Upper lobe of left lung (tissue), 6 donors: ENCODE measurements around the gene ZNF408. TPM values are rescaled to one million over a fixed set of nuclear protein-coding genes. Genes with fewer than 3 reads are reported as not detected.

Source experiments
- ATAC-seq, 2 donors: fragments of 200-7000 bp; cut with Tn5 transposase; one replicate each; pipeline ENCODE4 v1.9.1; 2022; ENCODE audit warnings: mild to moderate bottlenecking in 2 of 2, moderate library complexity in 2 of 2; ENCODE audit not compliant: low FRiP score in 2 of 2
- DNase-seq, 2 donors: peaks; one replicate each; pipeline ENCODE4 v3.0.0-alpha.2; 2019 to 2020
- H3K27ac ChIP-seq, 4 donors: fragments of 200-600 bp; sonication (generic); one replicate each; pipeline ENCODE4 v1.5.1; 2016 to 2019
- H3K27me3 ChIP-seq, 4 donors: fragments of 200-600 bp; sonication (generic); one replicate each; pipeline ENCODE4 v1.5.1; 2017 to 2019
- H3K36me3 ChIP-seq, 4 donors: fragments of 200-600 bp; sonication (generic); one replicate each; pipeline ENCODE4 v1.5.1; 2016 to 2019
- H3K4me1 ChIP-seq, 4 donors: fragments of 200-600 bp; sonication (generic); one replicate each; pipeline ENCODE4 v1.5.1; 2018 to 2019
- H3K4me3 ChIP-seq, 4 donors: fragments of 200-600 bp; sonication (generic); one replicate each; pipeline ENCODE4 v1.5.1; 2017 to 2019; ENCODE audit warnings: mild to moderate bottlenecking in 2 of 4, moderate library complexity in 1 of 4
- H3K9me3 ChIP-seq, 4 donors: fragments of 200-600 bp; sonication (generic); one replicate each; pipeline ENCODE4 v1.5.1; 2018 to 2019
- EP300 ChIP-seq, 4 donors: sonication (generic); formaldehyde crosslinking; IDR thresholded peaks; one replicate each; pipeline ENCODE4 v1.5.1; 2017; ENCODE audit warnings: antibody characterized with exemption in 4 of 4, control low read depth in 2 of 4
- POLR2A ChIP-seq, 4 donors: fragments of 450-650 bp; IDR thresholded peaks; one replicate each; pipeline ENCODE4 v1.5.1; 2016 to 2017; ENCODE audit warnings: antibody characterized with exemption in 4 of 4, mild to moderate bottlenecking in 2 of 4
- POLR2AphosphoS5 ChIP-seq, 2 donors: sonication (generic); formaldehyde crosslinking; IDR thresholded peaks; one replicate each; pipeline ENCODE4 v1.5.1; 2017; ENCODE audit warnings: antibody characterized with exemption in 2 of 2
- WGBS, 2 donors: methylation state at CpG; one replicate each; pipeline ENCODE4 v1.1.5; 2017 to 2018; 5-methylcytosine and 5-hydroxymethylcytosine counted together
- total RNA-seq, 6 donors: library from RNA; depleted of rRNA in 4 of 6; stranded (reverse); fragments of >200 nt in 4 of 6; gene quantifications; one replicate each; pipeline versions ENCODE4 v1.1.0 to v1.2.1, GENCODE V29; 2016 to 2021
- TF ChIP-seq, protein P1 (sequence below), 6 experiments: fragments of 450-650 bp in 4 of 6; fragments of 200-600 bp in 2 of 6; sonication (generic) in 2 of 6; IDR thresholded peaks; one replicate each; pipeline ENCODE4 v1.5.1; 2016 to 2019; ENCODE audit warnings: antibody characterized with exemption in 6 of 6
- donor health status: DM: no; HTN: no; CAD: no; lungs with moderate emphysema.
- donor health status: DM: no; HTN: yes; CAD: no; lungs with severe emphysema.

The ZNF408 gene
- total RNA-seq, 6 donors from 2014 or later = 5.3 to 17.2 (median 10.5) TPM

DNA sequence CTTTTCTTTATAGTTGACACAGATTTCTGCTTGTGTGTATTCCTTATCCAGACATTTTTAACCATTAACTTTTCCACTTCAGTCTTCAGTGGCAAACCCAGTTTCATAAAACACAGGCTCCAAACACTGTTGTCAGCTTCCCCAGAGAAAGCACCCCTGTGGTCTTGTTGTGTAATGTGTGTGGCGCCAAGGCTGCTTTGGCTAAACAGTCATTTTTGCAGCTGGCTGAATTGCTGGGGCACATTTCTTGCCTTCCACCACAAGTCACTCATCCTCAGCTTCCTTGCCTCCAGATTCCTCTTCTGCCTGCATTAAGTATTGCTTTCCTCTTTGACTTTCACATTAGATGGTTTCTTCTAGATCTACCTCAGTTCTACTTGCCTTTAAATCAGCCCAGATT is 40.9 kb upstream of the ZNF408 start:
- peak in 1 of 2 donors; percentile 35 for ATAC-seq
- H3K4me3 ChIP-seq = no peak overlapping the region
- WGBS, 2 donors = 79 to 83% methylated on average over 1 of the region's 1 CpG
- no peak overlapping the region for H3K27ac ChIP-seq
- no peaks in the 10 kb centered on the region for H3K9me3 ChIP-seq
- DNase-seq = no peak
- no peaks in the 10 kb centered on the region for H3K27me3 ChIP-seq
- H3K4me1 ChIP-seq = no peaks in the 10 kb centered on the region
- H3K36me3 ChIP-seq = peaks cover 37 to 98% (median 88%) of the 10 kb centered on the region in 4 donors
- TF ChIP-seq EP300 (IDR thresholded peaks at IDR 0.05) (no peak), POLR2A (IDR thresholded peaks at IDR 0.05) (no peak), POLR2AphosphoS5 (IDR thresholded peaks at IDR 0.05) (no peak)
- TF ChIP-seq, protein P1, sequence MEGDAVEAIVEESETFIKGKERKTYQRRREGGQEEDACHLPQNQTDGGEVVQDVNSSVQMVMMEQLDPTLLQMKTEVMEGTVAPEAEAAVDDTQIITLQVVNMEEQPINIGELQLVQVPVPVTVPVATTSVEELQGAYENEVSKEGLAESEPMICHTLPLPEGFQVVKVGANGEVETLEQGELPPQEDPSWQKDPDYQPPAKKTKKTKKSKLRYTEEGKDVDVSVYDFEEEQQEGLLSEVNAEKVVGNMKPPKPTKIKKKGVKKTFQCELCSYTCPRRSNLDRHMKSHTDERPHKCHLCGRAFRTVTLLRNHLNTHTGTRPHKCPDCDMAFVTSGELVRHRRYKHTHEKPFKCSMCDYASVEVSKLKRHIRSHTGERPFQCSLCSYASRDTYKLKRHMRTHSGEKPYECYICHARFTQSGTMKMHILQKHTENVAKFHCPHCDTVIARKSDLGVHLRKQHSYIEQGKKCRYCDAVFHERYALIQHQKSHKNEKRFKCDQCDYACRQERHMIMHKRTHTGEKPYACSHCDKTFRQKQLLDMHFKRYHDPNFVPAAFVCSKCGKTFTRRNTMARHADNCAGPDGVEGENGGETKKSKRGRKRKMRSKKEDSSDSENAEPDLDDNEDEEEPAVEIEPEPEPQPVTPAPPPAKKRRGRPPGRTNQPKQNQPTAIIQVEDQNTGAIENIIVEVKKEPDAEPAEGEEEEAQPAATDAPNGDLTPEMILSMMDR (IDR thresholded peaks at IDR 0.05) = no peak

DNA sequence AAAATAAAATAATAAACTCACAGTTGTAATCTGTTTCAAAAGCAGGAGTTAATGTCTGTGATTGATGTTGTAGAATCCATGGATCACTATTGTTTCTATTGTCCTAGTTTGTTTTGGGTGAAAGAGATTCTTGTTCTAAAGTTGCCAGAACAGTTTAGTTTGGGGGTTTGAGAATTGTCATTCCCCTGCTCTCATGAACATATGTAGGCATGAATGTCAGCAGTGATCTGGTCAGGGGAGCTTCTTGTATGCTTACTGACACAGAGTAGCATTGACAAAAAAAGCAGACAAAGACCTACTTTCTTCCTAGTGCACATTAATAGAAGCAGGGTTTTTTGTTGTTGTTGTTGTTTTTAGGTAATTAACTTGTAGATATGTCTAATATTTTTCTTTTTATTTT is 39.0 kb upstream of the ZNF408 start:
- TF ChIP-seq POLR2A (IDR thresholded peaks at IDR 0.05) (no peak), EP300 (IDR thresholded peaks at IDR 0.05) (no peak), POLR2AphosphoS5 (IDR thresholded peaks at IDR 0.05) (no peak)
- TF ChIP-seq, protein P1 (IDR thresholded peaks at IDR 0.05) = no peak

DNA sequence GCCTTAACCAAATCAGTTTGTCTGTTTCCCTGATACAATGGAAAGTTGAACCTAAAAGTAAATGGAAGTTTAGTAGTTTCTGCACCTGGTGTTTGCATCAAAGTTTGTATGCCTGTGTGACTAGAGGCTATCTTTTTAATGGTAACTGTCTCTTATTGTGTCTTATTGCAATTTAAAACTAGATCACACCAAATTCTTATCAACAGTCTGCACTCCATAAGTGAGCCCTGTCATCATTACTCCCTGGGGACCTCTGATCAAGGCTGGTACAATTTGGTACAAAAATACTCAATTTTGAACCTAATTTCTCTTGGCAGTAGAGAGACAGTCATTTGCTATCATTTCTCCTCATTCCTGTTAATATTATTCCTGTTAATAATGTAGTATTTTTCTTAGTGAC is 38.5 kb upstream of the ZNF408 start:
- TF ChIP-seq POLR2AphosphoS5 (IDR thresholded peaks at IDR 0.05) = no peak
- TF ChIP-seq EP300 (IDR thresholded peaks at IDR 0.05) = no peak
- Histone ChIP-seq H3K9me3 (no peaks in the 10 kb centered on the region), H3K4me1 (no peaks in the 10 kb centered on the region), H3K36me3 (peaks cover 42 to 98% (median 83%) of the 10 kb centered on the region in 4 donors), H3K4me3 (no peak overlapping the region), H3K27me3 (no peaks in the 10 kb centered on the region), H3K27ac (no peak overlapping the region)
- DNase-seq (no peak), ATAC-seq (no peak)

More for the DNA sequence above, 39.0 kb upstream of the ZNF408 start:
- no peaks in the 10 kb centered on the region for H3K27me3 ChIP-seq
- ATAC-seq (no peak), DNase-seq (no peak)
- peaks cover 46 to 98% (median 83%) of the 10 kb centered on the region in 4 donors for H3K36me3 ChIP-seq
- no peaks in the 10 kb centered on the region for H3K4me1 ChIP-seq
- H3K27ac ChIP-seq = no peak overlapping the region
- no peak overlapping the region for H3K4me3 ChIP-seq
- H3K9me3 ChIP-seq = no peaks in the 10 kb centered on the region

DNA sequence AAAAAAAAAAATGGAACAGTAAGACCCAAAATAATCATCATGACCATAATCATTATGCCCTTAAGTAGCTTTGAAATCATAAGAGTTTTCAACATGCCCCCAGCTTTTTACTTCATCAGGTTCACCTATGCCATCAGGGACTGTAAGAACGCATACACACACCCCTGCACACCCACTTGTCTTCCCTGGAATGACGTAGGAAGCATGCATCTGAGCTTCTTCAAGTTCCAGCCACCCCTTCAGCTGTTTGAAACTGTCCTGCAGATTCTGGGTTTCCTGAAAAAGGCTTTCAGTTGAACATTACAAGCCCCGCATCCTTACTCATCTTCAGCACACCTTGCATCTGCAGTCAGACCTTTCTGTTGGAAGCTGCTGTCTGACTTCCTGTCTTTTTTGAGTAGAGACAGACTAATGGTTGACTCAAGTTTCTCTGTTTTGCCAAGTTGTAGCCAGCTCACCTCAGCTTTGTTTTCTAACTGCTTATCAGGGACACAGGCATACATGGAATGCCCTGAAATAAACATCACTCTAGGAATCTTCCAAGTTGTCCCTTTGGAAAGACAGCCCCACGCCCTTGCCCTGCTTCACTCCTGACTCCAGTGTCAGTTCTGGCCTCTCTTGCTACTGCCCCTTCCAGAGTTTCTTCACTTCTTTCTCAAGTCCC is 37.4 kb upstream of the ZNF408 start:
- Histone ChIP-seq H3K27me3 (no peaks in the 10 kb centered on the region), H3K9me3 (no peaks in the 10 kb centered on the region), H3K4me3 (no peak overlapping the region), H3K36me3 (peaks cover 45 to 98% (median 81%) of the 10 kb centered on the region in 4 donors), H3K27ac (no peak overlapping the region), H3K4me1 (no peaks in the 10 kb centered on the region)
- TF ChIP-seq POLR2AphosphoS5 (IDR thresholded peaks at IDR 0.05) = no peak
- no peak for TF ChIP-seq POLR2A (IDR thresholded peaks at IDR 0.05)
- ATAC-seq = no peak
- 84 to 96% methylated on average over 4 of the region's 4 CpGs for WGBS, 2 donors
- DNase-seq = no peak

DNA sequence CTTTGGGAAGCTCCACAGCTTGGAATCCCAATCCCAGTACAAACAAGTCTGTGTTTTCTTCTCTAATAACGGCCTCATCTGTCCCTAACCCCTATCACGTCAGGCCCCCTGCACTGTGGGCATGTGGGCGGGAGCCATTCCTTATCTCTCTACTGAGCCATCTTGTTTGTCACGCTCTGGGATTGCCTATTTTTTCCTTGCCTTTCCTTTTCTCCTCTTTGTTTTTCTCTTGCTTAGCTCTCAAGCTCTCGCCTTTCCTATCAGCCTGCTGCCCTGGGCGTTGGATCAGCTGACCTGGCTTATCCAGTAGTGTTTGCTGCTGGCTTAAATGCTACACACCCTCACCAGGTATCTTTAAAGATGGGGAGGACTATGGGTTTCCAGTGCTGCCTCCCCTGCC is 36.2 kb upstream of the ZNF408 start:
- H3K9me3 ChIP-seq = no peaks in the 10 kb centered on the region
- ATAC-seq (no peak), DNase-seq (no peak)
- WGBS, 2 donors = 66 to 83% methylated on average over 6 of the region's 6 CpGs
- no peaks in the 10 kb centered on the region for H3K4me1 ChIP-seq
- peaks cover 46 to 98% (median 80%) of the 10 kb centered on the region in 4 donors for H3K36me3 ChIP-seq
- no peak overlapping the region for H3K4me3 ChIP-seq
- peak overlapping the region in 1 of 4 donors; percentile 0 for H3K27ac ChIP-seq
- TF ChIP-seq EP300 (IDR thresholded peaks at IDR 0.05) (no peak), POLR2A (IDR thresholded peaks at IDR 0.05) (no peak), POLR2AphosphoS5 (IDR thresholded peaks at IDR 0.05) (no peak)
- TF ChIP-seq, protein P1 (IDR thresholded peaks at IDR 0.05) = no peak
- no peaks in the 10 kb centered on the region for H3K27me3 ChIP-seq

DNA sequence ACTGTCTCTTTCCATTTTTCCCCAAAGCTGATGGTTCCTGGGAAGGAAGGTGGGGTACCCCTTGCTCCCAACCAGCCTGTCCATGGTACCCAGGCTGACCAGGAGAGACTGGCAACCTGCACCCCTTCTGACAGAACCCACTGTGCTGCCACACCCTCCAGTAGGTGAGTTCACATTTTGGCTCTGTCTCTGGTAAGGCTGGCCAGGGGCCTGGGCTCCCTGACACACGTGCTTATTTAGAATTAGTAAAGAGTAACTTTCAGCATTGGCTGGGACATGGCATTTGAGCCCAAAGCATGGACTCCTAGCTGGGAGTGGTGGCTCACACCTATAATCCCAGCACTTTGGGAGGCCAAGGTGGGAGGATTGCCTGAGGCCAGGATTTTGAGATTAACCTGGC is 35.5 kb upstream of the ZNF408 start:
- Histone ChIP-seq H3K27me3 (no peaks in the 10 kb centered on the region), H3K4me3 (no peak overlapping the region), H3K36me3 (peaks cover 44 to 99% (median 79%) of the 10 kb centered on the region in 4 donors), H3K4me1 (peaks cover 0 to 3% (median 0%) of the 10 kb centered on the region in 4 donors), H3K27ac (peak overlapping the region in 1 of 4 donors; percentile 50), H3K9me3 (no peaks in the 10 kb centered on the region)
- ATAC-seq (no peak), DNase-seq (no peak)
- WGBS, 2 donors = 67 to 93% methylated on average over 1 of the region's 1 CpG
- TF ChIP-seq POLR2A (IDR thresholded peaks at IDR 0.05) (no peak), POLR2AphosphoS5 (IDR thresholded peaks at IDR 0.05) (no peak), EP300 (IDR thresholded peaks at IDR 0.05) (no peak)
- TF ChIP-seq, protein P1 (IDR thresholded peaks at IDR 0.05) = no peak
